A204.1 (cell line): ENCODE data around the gene GRIK3.

Source experiments
- FAIRE-seq: peaks from 2 replicates; lab custom pipeline; 2012; peaks lifted over from hg19 to GRCh38; lab: Jason Lieb, UNC

GRIK3 gene

DNA sequence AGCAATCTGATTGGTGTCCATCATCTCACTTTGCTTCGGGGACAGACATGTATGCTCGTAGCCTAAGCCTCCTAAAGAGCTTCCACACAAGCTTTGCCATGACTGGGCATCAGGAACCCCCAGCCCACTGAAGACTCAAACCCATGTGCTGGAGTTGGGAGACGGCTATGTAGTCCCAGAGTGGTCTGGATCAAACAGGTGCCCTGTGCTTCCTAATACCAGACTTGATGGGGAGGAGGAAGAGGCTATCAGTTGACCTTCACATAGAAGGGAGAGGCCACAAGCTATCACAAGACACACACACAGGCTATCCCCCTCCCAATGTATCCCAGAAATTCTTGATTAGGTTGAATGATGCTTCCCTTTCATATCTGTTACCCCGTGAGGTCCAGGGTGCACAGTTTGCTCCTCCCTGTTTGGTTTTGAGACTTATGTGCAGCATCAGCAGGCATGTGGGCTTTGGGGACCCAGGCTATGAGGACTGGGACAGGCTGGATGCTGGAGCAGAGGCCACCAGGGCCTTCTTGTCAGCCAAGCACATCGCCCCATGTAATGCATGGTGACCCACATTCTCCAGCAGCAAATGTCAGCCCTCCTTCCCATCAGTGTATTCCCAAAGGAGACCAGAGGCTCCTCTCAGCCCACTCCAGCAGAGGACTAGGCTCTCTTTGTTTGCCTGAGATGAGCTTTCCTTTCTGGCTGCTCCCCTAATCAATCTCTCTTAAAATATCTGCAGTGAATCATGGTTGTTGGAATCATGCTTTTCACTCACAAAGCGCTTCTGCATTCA is 159.8 kb downstream of the GRIK3 start:
- no peak for FAIRE-seq

DNA sequence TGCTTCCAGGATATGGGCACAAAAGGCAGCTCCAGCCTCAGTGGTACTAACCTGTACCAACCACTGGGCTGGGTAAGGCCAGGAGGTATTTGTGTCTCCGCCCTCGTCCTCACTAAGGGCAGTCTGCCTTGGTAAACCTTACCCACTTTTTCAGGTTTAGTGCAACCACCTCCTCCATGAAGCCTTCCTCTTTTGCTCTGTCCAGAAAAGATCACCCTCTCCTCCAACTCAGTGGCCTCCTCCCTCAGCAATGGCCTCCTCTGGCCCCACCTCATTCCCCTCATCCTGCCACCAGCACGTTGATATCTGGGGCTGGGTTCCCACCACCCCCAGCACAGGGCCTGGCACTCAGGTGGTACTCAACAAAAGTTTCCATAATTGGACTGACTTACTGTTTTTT is 161.5 kb downstream of the GRIK3 start:
- FAIRE-seq, result no peak

GRCh38 chr1:36872126-36872754 is 162.1 kb downstream of the GRIK3 start:
- FAIRE-seq, result no peak

DNA sequence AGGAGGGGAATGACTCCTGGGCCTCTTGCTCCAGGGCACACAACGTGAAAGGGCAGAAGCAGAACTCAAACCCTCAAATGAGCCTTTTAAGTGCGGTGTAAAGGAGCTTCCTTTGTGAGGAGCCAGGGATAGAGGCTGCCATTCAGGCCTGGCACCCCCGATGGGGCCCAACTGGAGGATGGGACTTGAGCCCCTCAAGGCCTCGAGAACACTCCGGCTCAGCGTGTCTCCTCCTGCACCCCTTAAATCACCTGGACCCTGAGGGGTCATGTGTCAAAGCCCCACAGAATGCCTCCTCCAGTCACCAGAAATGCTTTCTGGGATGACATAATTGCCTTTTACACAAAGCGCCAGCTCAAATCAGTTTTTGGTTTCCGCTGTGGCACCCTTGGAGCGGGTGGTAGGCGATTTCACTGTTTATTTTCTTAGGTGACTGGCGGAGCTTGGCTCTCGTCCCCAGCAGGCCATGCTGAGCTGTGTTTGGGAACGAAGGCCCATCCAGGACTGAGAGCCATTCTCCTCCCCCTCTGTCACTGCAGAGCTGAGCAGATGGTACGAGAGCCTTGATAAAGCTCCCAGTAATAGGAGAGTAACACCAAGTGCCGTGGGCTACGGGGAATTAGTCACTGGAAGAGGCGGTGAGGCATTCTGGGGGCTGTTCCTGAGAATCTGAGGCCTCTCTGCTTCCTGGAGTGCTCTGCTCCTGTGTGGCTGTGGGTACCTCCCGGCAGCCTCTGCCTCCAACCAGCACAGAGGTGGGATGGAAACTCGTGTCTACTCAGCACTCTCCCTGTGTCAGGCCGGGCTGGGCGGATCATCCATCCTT is 163.0 kb downstream of the GRIK3 start:
- FAIRE-seq, result no peak

DNA sequence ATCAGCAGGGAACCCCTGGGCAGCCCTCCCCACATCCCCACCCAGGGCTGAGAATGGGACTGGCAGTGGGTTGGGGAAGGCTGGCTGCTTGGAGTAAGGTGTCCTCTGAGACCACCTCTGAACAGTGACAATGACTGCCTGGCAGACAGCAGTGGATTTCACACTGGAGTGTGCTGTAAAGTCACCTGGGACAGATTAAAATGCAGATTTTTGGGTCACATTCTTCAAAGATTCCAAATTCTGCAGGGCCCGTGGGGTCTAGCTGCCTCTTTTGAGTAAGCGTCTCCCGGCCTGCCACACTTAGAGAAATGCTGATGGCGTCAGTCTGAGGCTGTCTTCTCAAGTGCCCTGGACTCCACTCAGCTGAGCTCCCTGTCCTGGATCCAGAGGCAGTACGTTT is 164.5 kb downstream of the GRIK3 start:
- no peak for FAIRE-seq

- FAIRE-seq, result no peak
Measured at GRCh38 chr1:36869054-36869453, 165.3 kb downstream of the GRIK3 start.

GRCh38 chr1:36867575-36867974 is 166.7 kb downstream of the GRIK3 start:
- no peak for FAIRE-seq

GRCh38 chr1:36866169-36866814 is 168.0 kb downstream of the GRIK3 start:
- FAIRE-seq, result no peak

DNA sequence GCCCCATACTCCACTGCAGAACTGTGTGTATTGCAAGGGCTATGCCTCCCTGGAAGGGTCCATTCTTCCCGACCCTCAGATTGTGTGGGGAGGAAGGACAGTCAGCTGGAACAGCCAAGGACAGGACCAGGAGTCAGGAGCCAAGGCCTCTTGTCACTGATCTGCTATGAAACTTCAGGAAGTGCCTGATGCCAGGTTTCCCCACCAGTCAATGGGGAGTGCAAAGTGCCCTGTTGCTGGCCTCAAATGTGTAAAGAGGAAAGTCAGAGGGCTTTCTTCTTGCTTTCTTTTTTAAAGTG is 168.8 kb downstream of the GRIK3 start:
- FAIRE-seq, result no peak

GRCh38 chr1:36864823-36865601 is 169.3 kb downstream of the GRIK3 start:
- FAIRE-seq, result no peak

- no peak for FAIRE-seq
Measured at GRCh38 chr1:36864182-36864822, 170.0 kb downstream of the GRIK3 start.

- no peak for FAIRE-seq
Measured at GRCh38 chr1:36863500-36863899, 170.8 kb downstream of the GRIK3 start.

- FAIRE-seq, result no peak
Measured at GRCh38 chr1:36863061-36863460, 171.3 kb downstream of the GRIK3 start.

DNA sequence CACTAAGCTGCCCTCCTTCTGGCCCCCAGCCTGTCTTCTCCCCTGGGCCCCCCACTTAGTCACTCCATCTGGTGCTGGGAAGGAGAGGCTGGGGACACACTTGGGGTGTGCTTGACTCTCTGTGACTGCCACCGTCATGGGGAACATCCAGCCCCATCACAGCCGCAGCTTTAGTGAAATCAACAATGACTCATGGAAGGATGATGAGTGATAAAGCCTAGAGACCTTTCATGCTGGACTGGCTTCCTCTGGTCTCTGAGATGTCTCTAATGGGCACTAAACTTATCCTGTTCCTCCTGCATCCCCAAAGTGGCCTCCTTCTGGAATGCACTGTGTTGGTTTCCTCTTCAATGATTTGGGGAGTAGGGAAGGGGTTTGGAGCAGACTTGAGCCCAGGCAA is 172.9 kb downstream of the GRIK3 start:
- FAIRE-seq, result no peak

GRCh38 chr1:36859926-36860325 is 174.4 kb downstream of the GRIK3 start:
- no peak for FAIRE-seq

DNA sequence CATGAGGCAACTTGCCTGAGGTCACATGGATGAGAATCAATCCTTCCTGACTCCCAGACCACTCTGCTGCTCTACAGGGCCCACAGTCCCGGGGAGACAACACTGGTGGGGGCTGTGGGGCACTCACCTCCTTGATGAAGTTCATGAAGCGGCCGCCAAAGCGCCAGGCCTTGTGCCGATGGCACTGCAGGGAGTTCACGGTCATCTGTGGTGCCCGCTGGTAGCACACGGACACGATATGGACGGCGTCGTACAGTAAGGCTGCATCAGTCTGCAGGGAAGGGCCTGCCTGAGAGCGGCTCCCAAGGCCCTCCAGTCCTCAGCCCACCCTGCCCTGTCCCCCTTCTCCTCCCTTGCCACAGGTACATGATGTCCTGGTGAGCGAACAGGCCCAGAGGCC is 175.3 kb downstream of the GRIK3 start:
- no peak for FAIRE-seq

- no peak for FAIRE-seq
Measured at GRCh38 chr1:36858553-36858952, 175.8 kb downstream of the GRIK3 start.

DNA sequence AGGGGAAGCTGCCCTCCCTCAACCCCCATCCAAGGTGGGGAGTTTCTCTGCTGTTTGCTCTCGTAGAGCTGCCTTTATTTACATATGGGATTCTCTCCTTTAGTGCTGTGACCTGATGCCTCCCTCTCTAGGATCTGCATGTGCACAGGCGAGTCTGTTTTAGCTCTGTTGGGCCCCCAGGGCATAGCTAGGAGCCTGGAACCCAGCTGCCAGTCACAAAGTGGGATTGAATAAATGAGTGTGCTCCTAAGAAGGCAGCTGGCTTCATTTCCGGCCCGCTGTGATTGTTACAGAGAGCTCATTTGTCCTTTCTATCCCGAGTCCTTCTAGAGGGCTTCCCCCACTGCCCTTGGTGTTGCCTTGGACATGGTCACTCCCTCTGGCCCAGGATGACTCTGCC is 176.6 kb downstream of the GRIK3 start:
- no peak for FAIRE-seq

DNA sequence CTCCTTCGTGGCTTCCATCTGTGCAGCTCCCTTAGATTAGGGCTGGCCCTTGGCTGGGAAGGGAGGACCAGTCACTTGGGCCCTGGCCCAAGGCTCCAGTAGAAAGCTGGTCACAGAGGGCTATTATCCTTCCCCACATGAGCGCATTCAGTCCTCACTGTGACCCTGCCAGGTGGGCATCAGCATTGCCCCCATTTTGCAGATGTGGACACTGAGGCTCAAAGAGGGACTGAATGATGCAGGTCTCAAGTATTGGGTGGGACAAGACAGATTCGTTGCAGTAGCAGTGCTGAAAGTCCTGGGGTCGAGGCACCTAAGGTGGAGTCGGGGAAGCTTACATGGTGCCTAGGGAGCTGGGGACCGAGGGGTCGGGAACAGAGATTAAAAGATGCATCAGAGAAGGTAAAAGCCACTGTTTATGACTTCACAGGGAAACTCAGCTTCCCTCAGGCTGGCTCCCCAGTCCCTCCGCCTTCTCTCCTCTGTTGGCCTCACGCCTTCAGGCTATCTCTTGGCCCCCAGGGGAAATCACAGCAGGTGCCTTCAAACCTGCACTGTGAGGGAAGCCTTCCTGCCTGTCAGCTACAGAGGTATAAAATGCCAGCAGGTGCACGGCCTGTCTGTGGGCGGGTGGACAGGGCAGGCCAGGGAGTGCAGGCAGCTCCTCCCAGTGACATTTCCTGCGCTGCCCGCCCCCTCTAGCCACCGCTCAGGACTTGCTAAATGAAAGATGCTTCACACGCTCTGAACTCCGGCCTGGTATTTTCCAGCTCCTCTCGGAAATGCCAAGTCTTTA is 178.4 kb downstream of the GRIK3 start:
- FAIRE-seq, result no peak

DNA sequence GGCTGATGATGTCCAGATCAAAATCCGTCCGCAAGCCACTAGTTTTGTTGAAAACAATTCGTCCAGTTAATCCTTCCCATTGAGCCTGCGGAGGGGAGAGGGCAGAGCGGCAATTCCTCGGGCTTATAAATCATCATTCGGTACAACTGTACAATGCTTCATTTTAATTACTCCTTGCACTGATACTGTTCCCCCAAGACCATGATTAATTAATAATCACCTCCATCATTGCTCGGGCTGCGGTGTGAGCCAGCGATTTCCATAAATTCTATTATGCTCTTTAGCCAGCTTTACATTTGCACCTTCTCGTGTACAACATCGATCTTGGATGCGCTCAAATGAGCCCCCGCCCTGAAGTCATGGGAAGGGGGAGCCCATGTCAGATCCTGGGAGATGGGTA is 180.7 kb downstream of the GRIK3 start:
- no peak for FAIRE-seq

- no peak for FAIRE-seq
Measured at GRCh38 chr1:36852586-36852985, 181.7 kb downstream of the GRIK3 start.
